Endothelial cell of umbilical vein (primary cell): ENCODE measurements around the gene SERPINE3. TPM values are rescaled to one million over a fixed set of nuclear protein-coding genes. Genes with fewer than 3 reads are reported as not detected.

Experiments used
- BruUV-seq: library from RNA; stranded (reverse); fragments of 400-500 nt; replicated peaks from 2 replicates; lab custom pipeline; 2021; lab: Mats Ljungman, UMichigan
- CTCF ChIA-PET: fragments of 300-600, 350-600 bp; sonication (Branson Sonifier 250); formaldehyde crosslinking; loops from one replicate; lab custom pipeline; 2021; ENCODE audit warnings: antibody characterized with exemption, inconsistent platforms; lab: Charles Lee
- POLR2A ChIA-PET: fragments of 300-600, 350-600 bp; sonication (Branson Sonifier 250); formaldehyde crosslinking; loops from one replicate; lab custom pipeline; 2021; ENCODE audit warnings: antibody characterized with exemption, inconsistent platforms; lab: Charles Lee
- DNase-seq: peaks from one replicate; pipeline ENCODE4 v3.0.0-alpha.2; 2011; ENCODE audit warnings: low read depth, low spot score
- FAIRE-seq: peaks from 2 replicates; lab custom pipeline; 2011; peaks lifted over from hg19 to GRCh38; lab: Jason Lieb, UNC
- H2AFZ ChIP-seq: 2 replicates; pipeline ENCODE4 v1.6.0; 2012; ENCODE audit warnings: low read depth, low read length, control low read depth, inconsistent platforms
- H3K27ac ChIP-seq: 2 replicates; pipeline ENCODE4 v1.5.1; 2011; ENCODE audit warnings: low read depth, mild to moderate bottlenecking, control low read depth, low read length, moderate library complexity; ENCODE audit not compliant: insufficient read depth
- H3K27me3 ChIP-seq, 2 experiments: 2 replicates each; pipeline versions ENCODE4 v1.6.0 to v1.6.1; 2011; ENCODE audit warnings: low read length in 2 of 2, mixed read lengths in 1 of 2; ENCODE audit not compliant: control insufficient read depth in 2 of 2, insufficient read depth in 2 of 2
- H3K36me3 ChIP-seq, 2 experiments: 2 replicates in 1 of 2; 3 replicates in 1 of 2; pipeline ENCODE4 v1.5.1; 2011; ENCODE audit warnings: low read length in 2 of 2, mild to moderate bottlenecking in 1 of 2, moderate library complexity in 1 of 2; ENCODE audit not compliant: control insufficient read depth in 2 of 2, insufficient read depth in 2 of 2; ENCODE audit errors: extremely low read depth in 1 of 2
- H3K4me1 ChIP-seq: 3 replicates; pipeline ENCODE4 v1.5.1; 2011; ENCODE audit warnings: mild to moderate bottlenecking, low read length; ENCODE audit not compliant: control insufficient read depth, insufficient read depth; ENCODE audit errors: extremely low read depth
- H3K4me2 ChIP-seq: 2 replicates; pipeline ENCODE4 v1.6.1; 2011; ENCODE audit warnings: low read length, control low read depth, mixed read lengths; ENCODE audit not compliant: insufficient read depth
- H3K4me3 ChIP-seq, 3 experiments: fragments of 200-600 bp in 1 of 3; sonication (generic), shearing (Covaris generic) in 1 of 3; replicated peaks in 1 of 3; 2 replicates each; pipeline ENCODE4 v1.5.1; 2011 to 2016; ENCODE audit warnings: control low read depth in 3 of 3, low read length in 3 of 3, mild to moderate bottlenecking in 2 of 3, inconsistent platforms in 1 of 3, low read depth in 1 of 3, moderate library complexity in 1 of 3; ENCODE audit not compliant: insufficient read depth in 1 of 3
- H3K79me2 ChIP-seq: 2 replicates; pipeline ENCODE4 v1.6.0; 2012; ENCODE audit warnings: low read length, inconsistent platforms; ENCODE audit not compliant: control insufficient read depth, insufficient read depth
- H3K9ac ChIP-seq: replicated peaks from 2 replicates; pipeline ENCODE3; 2011; ENCODE audit warnings: low read length, control low read depth; ENCODE audit not compliant: insufficient read depth; ENCODE audit errors: extremely low read depth
- H3K9me1 ChIP-seq: replicated peaks from 3 replicates; pipeline ENCODE4 v1.6.0; 2011; ENCODE audit warnings: mild to moderate bottlenecking, low read length; ENCODE audit not compliant: control insufficient read depth, insufficient read depth; ENCODE audit errors: extremely low read depth
- H3K9me3 ChIP-seq: replicated peaks from 2 replicates; pipeline ENCODE4 v1.5.1; 2012; ENCODE audit warnings: low read length, inconsistent platforms; ENCODE audit not compliant: control insufficient read depth, insufficient read depth
- H4K20me1 ChIP-seq: replicated peaks from 2 replicates; pipeline ENCODE3; 2011; ENCODE audit warnings: mild to moderate bottlenecking, low read length; ENCODE audit not compliant: control insufficient read depth, insufficient read depth; ENCODE audit errors: extremely low read depth
- CTCF ChIP-seq, 2 donors: IDR thresholded peaks; 1 replicate in 1 of 2; 2 replicates in 1 of 2; pipeline ENCODE4 v1.5.1; 2011; ENCODE audit warnings: low read length in 2 of 2, mild to moderate bottlenecking in 2 of 2, moderate library complexity in 2 of 2, control low read depth in 1 of 2, inconsistent platforms in 1 of 2, low read depth in 1 of 2; ENCODE audit not compliant: insufficient read depth in 1 of 2; ENCODE audit errors: extremely low read depth in 1 of 2
- EZH2 ChIP-seq: IDR thresholded peaks from 2 replicates; pipeline ENCODE4 v1.6.1; 2012; ENCODE audit warnings: borderline replicate concordance, low read depth, mild to moderate bottlenecking, moderate library complexity, low read length, inconsistent platforms; ENCODE audit not compliant: severe bottlenecking
- FOS ChIP-seq: IDR thresholded peaks from 2 replicates; pipeline ENCODE4 v1.6.1; 2011; ENCODE audit warnings: mild to moderate bottlenecking, low read length, moderate library complexity, borderline replicate concordance; ENCODE audit not compliant: insufficient read depth
- GATA2 ChIP-seq: IDR thresholded peaks from 2 replicates; pipeline ENCODE4 v1.7.0; 2011; ENCODE audit warnings: low read depth, mild to moderate bottlenecking, moderate library complexity, mixed read lengths, low read length; ENCODE audit not compliant: insufficient read length, insufficient read depth
- JUN ChIP-seq: IDR thresholded peaks from 2 replicates; pipeline ENCODE4 v1.6.1; 2011; ENCODE audit warnings: borderline replicate concordance, low read depth; ENCODE audit not compliant: insufficient read length, insufficient read depth
- MAX ChIP-seq: IDR thresholded peaks from 2 replicates; pipeline ENCODE4 v1.6.1; 2011; ENCODE audit not compliant: insufficient read depth, insufficient read length
- MYC ChIP-seq: IDR thresholded peaks from one replicate; pipeline ENCODE4 v1.6.1; 2011; ENCODE audit warnings: mild to moderate bottlenecking, low read depth, low read length
- POLR2A ChIP-seq: IDR thresholded peaks from 2 replicates; pipeline ENCODE4 v1.6.1; 2012; ENCODE audit warnings: low read depth, mild to moderate bottlenecking, control low read depth, low read length
- POLR2AphosphoS5 ChIP-seq: IDR thresholded peaks from 2 replicates; pipeline ENCODE4 v1.6.1; 2012; ENCODE audit warnings: low read depth, mild to moderate bottlenecking, control low read depth, low read length, moderate library complexity; ENCODE audit not compliant: insufficient read depth
- dilution Hi-C: fragments of 300-500 bp; cut with MboI; formaldehyde crosslinking; loops from one replicate; pipeline ENCODE4 v1.15.0; 2019; ENCODE audit warnings: low sequenced_read_pairs; ENCODE audit not compliant: extremely low pct_ligation_motif_present
- intact Hi-C: fragments of 100-400 bp; cut with micrococcal nuclease; formaldehyde crosslinking; loops from one replicate; pipeline ENCODE4 v1.10.0; 2022
- polyA plus RNA-seq, 4 experiments: library from polyadenylated mRNA; depleted of rRNA in 3 of 4; stranded (reverse) in 3 of 4; unstranded in 1 of 4; fragments of >200 nt; gene quantifications; 2 replicates each; pipeline versions ENCODE4 v1.2.1 to v1.2.3, GENCODE V29; 2011 to 2012; ENCODE audit warnings: missing spikeins in 1 of 4
- total RNA-seq: library from RNA; stranded (reverse); gene quantifications from 2 replicates; pipeline ENCODE4 v1.2.3, GENCODE V29; 2021

SERPINE3 gene
- total and polyA plus RNA-seq, 2 donors (not counting 3 experiments of a cell fraction or from before 2014, with no cell fraction given) = not detected

DNA sequence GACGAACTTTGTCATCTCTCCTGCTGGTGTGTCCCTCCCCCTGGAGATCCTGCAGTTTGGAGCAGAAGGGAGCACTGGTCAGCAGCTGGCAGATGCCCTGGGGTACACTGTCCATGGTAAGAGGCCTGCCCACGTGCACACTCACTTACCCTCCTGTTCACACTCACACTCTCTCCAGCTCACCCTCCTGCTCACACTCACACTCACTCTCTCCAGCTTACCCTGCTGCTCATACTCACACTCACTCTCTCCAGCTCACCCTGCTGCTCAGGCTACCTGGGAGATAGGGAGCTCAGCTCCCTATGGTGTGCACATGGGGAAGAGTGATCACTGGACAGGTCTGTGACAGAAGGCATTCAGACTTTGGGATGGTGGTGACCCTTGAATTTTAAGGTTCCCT, 1.7 kb downstream of the SERPINE3 start:
- CTCF ChIA-PET = no interaction called here
- Histone ChIP-seq H4K20me1 (no peaks in the 10 kb centered on the region), H3K4me2 (no peak overlapping the region)

DNA sequence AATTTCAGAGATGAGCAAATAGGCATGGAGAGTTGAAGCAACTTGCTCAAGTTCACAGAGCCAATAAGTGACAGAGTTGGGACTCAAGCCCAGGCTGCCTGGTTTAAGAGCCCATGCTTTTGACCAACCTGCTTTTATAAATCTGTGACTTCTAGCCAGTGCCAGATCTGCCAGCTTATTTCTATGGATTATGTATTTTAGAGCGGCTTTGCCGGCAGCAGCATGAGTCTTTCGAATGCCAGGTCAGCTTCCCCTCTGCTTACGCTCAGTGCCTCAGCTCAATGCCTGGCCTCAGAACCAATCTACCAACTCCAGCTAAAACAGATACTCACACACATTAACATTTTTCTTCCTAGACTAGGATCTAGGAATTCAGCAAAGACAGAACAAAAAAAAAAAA, 2.3 kb downstream of the SERPINE3 start:
- no peak for DNase-seq
- ChIA-PET CTCF (no interaction called here), POLR2A (no interaction called here)
- no peaks in the 10 kb centered on the region for H3K4me1 ChIP-seq
- no TSS peak for BruUV-seq
- no peak for FAIRE-seq
- peaks cover 0 to 1% of the 10 kb centered on the region in 2 experiments for H3K27me3 ChIP-seq
- no peak for TF ChIP-seq POLR2AphosphoS5
- TF ChIP-seq POLR2A = no peak
- no peak for TF ChIP-seq EZH2
- TF ChIP-seq JUN = no peak
- TF ChIP-seq CTCF (IDR thresholded peaks at IDR 0.05; ENCODE audit: extremely low read depth in 1 of 2, insufficient read depth in 1 of 2, low read depth in 1 of 2, low read length in 2 of 2) = no peak
- no peak for TF ChIP-seq FOS
- no peak for TF ChIP-seq MAX
- no peak for TF ChIP-seq GATA2
- TF ChIP-seq MYC = no peak
- no peak overlapping the region for H3K4me3 ChIP-seq
- H3K9me3 ChIP-seq = no peaks in the 10 kb centered on the region
- H3K9me1 ChIP-seq = no peaks in the 10 kb centered on the region
- no peak overlapping the region for H3K27ac ChIP-seq
- H3K36me3 ChIP-seq = no peaks in the 10 kb centered on the region
- dilution Hi-C loops = no loop called here
- H3K9ac ChIP-seq = no peak overlapping the region
- H3K79me2 ChIP-seq = no peaks in the 10 kb centered on the region
- no peak overlapping the region for H3K4me2 ChIP-seq
- H2AFZ ChIP-seq = no peak overlapping the region
- intact Hi-C loops = no loop called here
- H4K20me1 ChIP-seq = no peaks in the 10 kb centered on the region

More for the DNA sequence above, 1.7 kb downstream of the SERPINE3 start:
- dilution Hi-C loops (no loop called here), intact Hi-C loops (no loop called here)
- Histone ChIP-seq H3K36me3 (no peaks in the 10 kb centered on the region), H3K4me3 (no peak overlapping the region), H3K4me1 (no peaks in the 10 kb centered on the region), H3K9me3 (no peaks in the 10 kb centered on the region), H3K9me1 (no peaks in the 10 kb centered on the region), H3K27me3 (peaks cover 0 to 1% of the 10 kb centered on the region in 2 experiments), H2AFZ (no peak overlapping the region), H3K27ac (no peak overlapping the region), H3K79me2 (no peaks in the 10 kb centered on the region), H3K9ac (no peak overlapping the region)
- POLR2A ChIA-PET = no interaction called here
- FAIRE-seq (no peak), DNase-seq (no peak)
- no peak for TF ChIP-seq CTCF (IDR thresholded peaks at IDR 0.05; ENCODE audit: extremely low read depth in 1 of 2, insufficient read depth in 1 of 2, low read depth in 1 of 2, low read length in 2 of 2)
- BruUV-seq = no TSS peak
